Measurements from ENCODE around the gene RHAG. TPM values are rescaled to one million over a fixed set of nuclear protein-coding genes. Genes with fewer than 3 reads are reported as not detected.

The RHAG gene
- total RNA-seq (under 1 TPM in 3 of 9 donors, not detected in 6; 0.14 to 0.78 (median 0.27) TPM), polyA plus RNA-seq (under 1 TPM in 1 of 3 donors, not detected in 2; 0.10 TPM)
- long read RNA-seq, donor 1, partial matches to known transcripts: 0 of 1 reads
- long read RNA-seq, donor 1, other reads (novel, unspliced or antisense): 0 of 1 reads
- long read RNA-seq, donor 2: 0 reads
- long read RNA-seq, donor 3, partial matches to known transcripts: 0 of 1 reads
- long read RNA-seq, donor 3, other reads (novel, unspliced or antisense): 0 of 1 reads
- long read RNA-seq, donor 4: 0 reads
- long read RNA-seq, donor 5: 0 reads
- long read RNA-seq, donor 6: 0 reads
- long read RNA-seq, donor 7: 0 reads
- long read RNA-seq, donor 8, partial matches to known transcripts: 0 of 3 reads
- long read RNA-seq, donor 8, other reads (novel, unspliced or antisense): 0 of 3 reads
- long read RNA-seq, donor 9, partial matches to known transcripts: 0 of 2 reads
- long read RNA-seq, donor 9, other reads (novel, unspliced or antisense): 0 of 2 reads
- long read RNA-seq, donor 10: 0 reads

GRCh38 chr6:49636713-49637349, at the start of gene RHAG:
TSS of gene RHAG (minus strand) at chr6:49636839. CDS start at chr6:49636812, 27 bp downstream.
- intact Hi-C loops (cut with DNase I): no loop called here
- Histone ChIP-seq H3K4me3 (no peak within 1 kb of the TSS), H3K4me1 (replicated peaks in 1 of 2) (no peaks in the 10 kb centered on the region), H3K27me3 (no peaks in the 10 kb centered on the region), H3K36me3 (replicated peaks in 1 of 2) (no peaks in the 10 kb centered on the region), H3K9me3 (replicated peaks in 1 of 3) (no peaks in the 10 kb centered on the region), H3K27ac (no peak within 1 kb of the TSS)
- DNase-seq: no peak
- 47 to 75% (median 61%) methylated on average over 3 of the region's 3 CpGs for WGBS, 4 donors
- TF ChIP-seq POLR2A (IDR thresholded peaks at IDR 0.05): no peak
- TF ChIP-seq CTCF (IDR thresholded peaks at IDR 0.05): no peak

GRCh38 chr6:49676671-49677281, 40.1 kb upstream of the RHAG start:
- WGBS, 4 donors: 58 to 67% (median 63%) methylated on average over 4 of the region's 4 CpGs
- Histone ChIP-seq H3K9me3 (replicated peaks in 1 of 3) (no peaks in the 10 kb centered on the region), H3K4me3 (no peak overlapping the region), H3K27me3 (no peaks in the 10 kb centered on the region), H3K4me1 (replicated peaks in 1 of 2) (no peaks in the 10 kb centered on the region), H3K27ac (no peak overlapping the region), H3K36me3 (replicated peaks in 1 of 2) (no peaks in the 10 kb centered on the region)
- intact Hi-C loops (cut with DNase I): no loop called here
- DNase-seq: no peak
- TF ChIP-seq POLR2A (IDR thresholded peaks at IDR 0.05) (no peak), CTCF (IDR thresholded peaks at IDR 0.05) (no peak)

GRCh38 chr6:49675816-49676215, 39.2 kb upstream of the RHAG start:
- 63 to 89% (median 74%) methylated on average over 1 of the region's 1 CpG for WGBS, 4 donors
- intact Hi-C loops (cut with DNase I): no loop called here
- DNase-seq: no peak
- no peak overlapping the region for H3K4me3 ChIP-seq
- no peaks in the 10 kb centered on the region for H3K9me3 ChIP-seq (replicated peaks in 1 of 3)
- H3K36me3 ChIP-seq (replicated peaks in 1 of 2): no peaks in the 10 kb centered on the region
- H3K27me3 ChIP-seq: no peaks in the 10 kb centered on the region
- H3K27ac ChIP-seq: no peak overlapping the region
- no peak for TF ChIP-seq POLR2A (IDR thresholded peaks at IDR 0.05)
- TF ChIP-seq CTCF (IDR thresholded peaks at IDR 0.05): no peak
- H3K4me1 ChIP-seq (replicated peaks in 1 of 2): no peaks in the 10 kb centered on the region

- no peak for DNase-seq
- Histone ChIP-seq H3K4me3 (no peak overlapping the region), H3K27ac (no peak overlapping the region), H3K9me3 (replicated peaks in 1 of 3) (no peaks in the 10 kb centered on the region), H3K4me1 (replicated peaks in 1 of 2) (no peaks in the 10 kb centered on the region), H3K36me3 (replicated peaks in 1 of 2) (no peaks in the 10 kb centered on the region), H3K27me3 (no peaks in the 10 kb centered on the region)
- intact Hi-C loops (cut with DNase I): no loop called here
- TF ChIP-seq POLR2A (IDR thresholded peaks at IDR 0.05) (no peak), CTCF (IDR thresholded peaks at IDR 0.05) (no peak)
Observed at GRCh38 chr6:49668083-49668511, 31.5 kb upstream of the RHAG start.
